Astrocyte of the spinal cord (primary cell): ENCODE data around the gene DFFA.
A peak's percentile ranks its signal among the peaks of the same experiment; 100 is the strongest.

Experiments
- DNase-seq: peaks from one replicate; pipeline ENCODE4 v3.0.0; 2011; ENCODE audit warnings: low read depth, low spot score
- H3K4me3 ChIP-seq: 2 replicates; pipeline ENCODE4 v1.5.1; 2011; ENCODE audit warnings: low read depth, mild to moderate bottlenecking, low read length, moderate library complexity
- CTCF ChIP-seq: IDR thresholded peaks from 2 replicates; pipeline ENCODE4 v1.5.1; 2012; ENCODE audit warnings: low read depth, mild to moderate bottlenecking, low read length, inconsistent platforms
- in situ Hi-C: cut with HindIII; loops from 2 replicates; pipeline ENCODE4 v1.10.0; 2017; ENCODE audit warnings: low sequenced_read_pairs

DFFA gene

GRCh38 chr1:10494754-10495474 is 22.6 kb upstream of the DFFA start:
- in situ Hi-C loops, result no loop called here
- H3K4me3 ChIP-seq, result no peak overlapping the region
- peak; percentile 95 for TF ChIP-seq CTCF
- DNase-seq, result peak; percentile 52

GRCh38 chr1:10494418-10494753 is 22.1 kb upstream of the DFFA start:
- no peak for DNase-seq
- no peak overlapping the region for H3K4me3 ChIP-seq
- TF ChIP-seq CTCF, result no peak
- in situ Hi-C loops, result no loop called here

DNA sequence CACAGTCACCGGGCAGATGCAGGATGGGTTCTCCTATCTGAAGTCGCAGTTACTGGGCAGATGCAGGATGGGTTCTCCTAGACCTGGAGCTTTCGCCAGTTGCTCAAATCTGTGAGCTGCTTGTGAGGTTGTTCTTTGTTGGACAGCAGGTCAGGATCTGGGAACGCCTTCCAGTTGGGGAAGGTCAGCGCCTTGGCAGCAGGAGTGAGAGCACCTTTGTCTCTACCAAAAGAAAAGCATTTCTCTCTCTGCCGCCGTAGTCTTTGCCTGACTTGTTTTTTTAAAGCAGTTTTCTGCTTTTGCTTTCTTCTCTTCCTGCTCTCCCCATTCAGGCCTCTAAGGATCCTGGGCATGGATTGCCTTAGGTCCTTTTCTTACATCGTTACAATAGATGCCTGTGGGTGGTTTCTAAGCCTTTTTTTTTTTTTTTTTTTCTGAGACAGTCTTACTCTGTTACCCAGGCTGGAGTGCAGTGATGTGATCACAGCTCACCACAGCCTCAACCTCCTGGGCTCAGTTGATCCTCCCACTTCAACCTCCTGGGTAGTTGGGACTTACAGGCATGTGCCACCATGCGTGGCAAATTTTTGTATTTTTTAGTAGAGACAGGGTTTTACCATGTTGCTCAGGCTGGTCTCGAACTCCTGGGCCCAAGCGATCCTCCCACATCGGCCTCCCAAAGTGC is 18.1 kb upstream of the DFFA start:
- no peak for TF ChIP-seq CTCF
- H3K4me3 ChIP-seq, result no peak overlapping the region
- no peak for DNase-seq
- in situ Hi-C loops, result no loop called here

DNA sequence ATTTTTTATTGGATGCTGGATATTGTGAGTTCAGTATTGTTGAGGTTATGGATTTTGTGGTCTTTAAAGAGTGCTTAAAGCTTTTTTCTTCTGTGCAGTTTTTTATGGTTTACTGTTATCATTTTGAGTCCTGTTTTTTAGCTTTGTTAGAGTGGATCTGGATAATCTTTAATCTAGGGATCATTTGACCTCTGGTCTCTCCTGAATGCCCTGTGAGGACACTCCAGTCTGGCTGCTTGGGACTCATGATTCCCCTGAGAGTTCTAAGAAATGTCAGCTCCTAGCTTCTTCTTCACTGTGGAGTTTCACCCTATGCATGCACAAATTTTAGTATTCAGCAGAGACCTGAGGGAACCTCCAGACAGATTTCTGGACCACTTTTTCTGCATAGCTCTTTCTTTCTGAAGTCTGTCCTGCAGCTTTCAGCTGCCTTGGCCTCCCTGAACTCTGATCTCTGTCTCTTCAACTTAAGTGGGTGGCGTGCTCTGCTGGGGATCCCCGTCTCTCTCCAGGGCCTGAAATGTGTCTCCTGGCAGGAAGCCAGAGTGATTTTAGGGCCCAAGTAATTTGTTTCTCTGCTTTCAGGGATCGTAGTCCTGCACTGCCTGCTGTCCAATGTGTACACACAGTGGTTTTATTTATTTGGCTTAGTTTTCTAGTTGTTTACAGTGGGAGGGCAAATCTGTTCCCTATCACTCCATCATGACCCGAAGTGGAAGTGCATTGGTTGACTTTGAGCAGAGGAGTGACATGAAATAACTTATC is 17.1 kb upstream of the DFFA start:
- no peak overlapping the region for H3K4me3 ChIP-seq
- in situ Hi-C loops, result no loop called here
- no peak for TF ChIP-seq CTCF
- DNase-seq, result no peak

- TF ChIP-seq CTCF, result no peak
- DNase-seq, result no peak
- H3K4me3 ChIP-seq, result no peak overlapping the region
- in situ Hi-C loops, result no loop called here
Measured at GRCh38 chr1:10484521-10484920, 12.2 kb upstream of the DFFA start.

DNA sequence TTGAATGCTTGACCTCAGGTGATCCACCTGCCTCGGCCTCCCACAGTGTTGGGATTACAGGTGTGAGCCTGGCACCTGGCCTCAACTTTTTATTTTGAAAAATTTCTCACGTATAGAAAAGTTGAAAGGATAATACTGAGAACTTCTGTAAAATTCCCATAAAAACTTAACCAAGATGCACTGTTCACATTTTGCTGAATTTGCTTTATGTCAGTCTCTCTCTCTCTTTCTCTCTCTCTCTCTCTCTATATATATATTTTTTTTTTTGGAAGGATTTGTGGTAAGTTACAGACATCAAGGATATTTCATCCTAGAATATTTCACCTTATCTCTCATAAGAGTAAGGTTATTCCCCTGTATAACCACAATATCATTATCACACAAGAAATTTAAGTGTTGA is 8.3 kb upstream of the DFFA start:
- no peak for TF ChIP-seq CTCF
- H3K4me3 ChIP-seq, result no peak overlapping the region
- in situ Hi-C loops, result no loop called here
- DNase-seq, result no peak
